Neural cell (in vitro differentiated cells): ENCODE results near the gene CRTAC1. TPM values are rescaled to one million over a fixed set of nuclear protein-coding genes. Genes with fewer than 3 reads are reported as not detected.

Experiments
- H2AFZ ChIP-seq: fragments of 200-600, 300-800 bp; sonication (generic), shearing (Covaris generic); 2 replicates; pipeline ENCODE4 v1.6.0; 2014; ENCODE audit warnings: low read depth, mild to moderate bottlenecking, antibody characterized with exemption, low read length, moderate library complexity
- H3F3A ChIP-seq: fragments of 200-600 bp; shearing (Covaris generic); 2 replicates; pipeline ENCODE4 v1.6.1; 2016; ENCODE audit warnings: mild to moderate bottlenecking, moderate library complexity, mixed read lengths, antibody characterized with exemption, low read length; ENCODE audit not compliant: insufficient read depth, poor library complexity, severe bottlenecking
- H3K27ac ChIP-seq: fragments of 200-600, 300-800 bp; sonication (generic), shearing (Covaris generic); 2 replicates; pipeline ENCODE4 v1.5.1; 2014; ENCODE audit warnings: mild to moderate bottlenecking, low read length, moderate library complexity
- H3K27me3 ChIP-seq: fragments of 300-800, 200-600 bp; sonication (generic), shearing (Covaris generic); 2 replicates; pipeline ENCODE4 v1.6.0; 2014; ENCODE audit warnings: mild to moderate bottlenecking, low read depth, low read length, moderate library complexity; ENCODE audit not compliant: insufficient read depth
- H3K36me3 ChIP-seq: fragments of 300-800, 200-600 bp; sonication (generic), shearing (Covaris generic); 2 replicates; pipeline ENCODE4 v1.5.1; 2014; ENCODE audit warnings: mild to moderate bottlenecking, antibody characterized with exemption, low read length, moderate library complexity; ENCODE audit not compliant: insufficient read depth
- H3K4me2 ChIP-seq: fragments of 300-800, 200-600 bp; sonication (generic), shearing (Covaris generic); 2 replicates; pipeline ENCODE4 v1.6.0; 2014; ENCODE audit warnings: mild to moderate bottlenecking, low read length
- H3K4me3 ChIP-seq: fragments of 300-800, 200-600 bp; sonication (generic), shearing (Covaris generic); 2 replicates; pipeline ENCODE4 v1.5.1; 2014; ENCODE audit warnings: mild to moderate bottlenecking, low read length, moderate library complexity
- H3K79me2 ChIP-seq: fragments of 200-600 bp; shearing (Covaris generic); replicated peaks from 2 replicates; pipeline ENCODE4 v1.6.0; 2014; ENCODE audit warnings: mild to moderate bottlenecking, low read length, moderate library complexity; ENCODE audit not compliant: insufficient read depth
- H3K9ac ChIP-seq: fragments of 300-800, 200-600 bp; sonication (generic), shearing (Covaris generic); 2 replicates; pipeline ENCODE4 v1.6.1; 2016; ENCODE audit warnings: mild to moderate bottlenecking, low read length, mixed read lengths
- H3K9me2 ChIP-seq: fragments of 200-600 bp; shearing (Covaris generic); 2 replicates; pipeline ENCODE4 v1.6.1; 2016; ENCODE audit warnings: mild to moderate bottlenecking, low read length, mixed read lengths; ENCODE audit not compliant: insufficient read depth
- H3K9me3 ChIP-seq: fragments of 200-600, 300-800 bp; sonication (generic), shearing (Covaris generic); 2 replicates; pipeline ENCODE4 v1.6.1; 2016; ENCODE audit warnings: mild to moderate bottlenecking, mixed run types, low read length, moderate library complexity, mixed read lengths
- H4K20me1 ChIP-seq: fragments of 200-600 bp; shearing (Covaris generic); 2 replicates; pipeline ENCODE4 v1.6.1; 2016; ENCODE audit warnings: mild to moderate bottlenecking, mixed run types; ENCODE audit not compliant: insufficient read depth
- EP300 ChIP-seq: fragments of 450-650 bp; conservative IDR thresholded peaks from 2 replicates; pipeline ENCODE4 v1.6.1; 2014; ENCODE audit warnings: antibody characterized with exemption, mild to moderate bottlenecking, moderate library complexity; ENCODE audit not compliant: poor library complexity, severe bottlenecking
- EZH2 ChIP-seq: fragments of 200-600, 300-800 bp; shearing (Covaris generic), sonication (generic); IDR thresholded peaks from 2 replicates; pipeline ENCODE4 v1.6.1; 2014; ENCODE audit warnings: antibody characterized with exemption, low read length, borderline replicate concordance, mild to moderate bottlenecking; ENCODE audit not compliant: insufficient read depth, poor library complexity, severe bottlenecking
- MXI1 ChIP-seq: fragments of 450-650 bp; conservative IDR thresholded peaks from 2 replicates; pipeline ENCODE4 v1.6.1; 2014; ENCODE audit warnings: antibody characterized with exemption, mild to moderate bottlenecking; ENCODE audit not compliant: poor library complexity, severe bottlenecking
- POLR2AphosphoS5 ChIP-seq: IDR thresholded peaks from 2 replicates; pipeline ENCODE4 v1.6.1; 2012
- RAD21 ChIP-seq: fragments of 450-650 bp; conservative IDR thresholded peaks from 2 replicates; pipeline ENCODE4 v1.6.1; 2014; ENCODE audit warnings: antibody characterized with exemption, mild to moderate bottlenecking, moderate library complexity
- REST ChIP-seq: IDR thresholded peaks from 2 replicates; pipeline ENCODE4 v1.6.1; 2012; ENCODE audit warnings: borderline replicate concordance
- SMC3 ChIP-seq: fragments of 450-650 bp; conservative IDR thresholded peaks from 2 replicates; pipeline ENCODE4 v1.6.1; 2014; ENCODE audit warnings: antibody characterized with exemption, mild to moderate bottlenecking, moderate library complexity; ENCODE audit not compliant: poor library complexity
- TAF1 ChIP-seq: IDR thresholded peaks from 2 replicates; pipeline ENCODE4 v1.6.1; 2012; ENCODE audit warnings: low read depth
- polyA plus RNA-seq: library from polyadenylated mRNA; depleted of rRNA; stranded (reverse); fragments of >200 nt; gene quantifications from 2 replicates; pipeline ENCODE4 v1.2.3, GENCODE V29; 2014
- TF ChIP-seq, protein P1 (sequence below): fragments of 450-650 bp; IDR thresholded peaks from 2 replicates; pipeline ENCODE4 v1.5.1; 2014; ENCODE audit warnings: antibody characterized with exemption, mild to moderate bottlenecking, moderate library complexity; ENCODE audit not compliant: poor library complexity, severe bottlenecking

The CRTAC1 gene
- polyA plus RNA-seq, 1 donor from 2014 or later = 1.1 TPM

DNA sequence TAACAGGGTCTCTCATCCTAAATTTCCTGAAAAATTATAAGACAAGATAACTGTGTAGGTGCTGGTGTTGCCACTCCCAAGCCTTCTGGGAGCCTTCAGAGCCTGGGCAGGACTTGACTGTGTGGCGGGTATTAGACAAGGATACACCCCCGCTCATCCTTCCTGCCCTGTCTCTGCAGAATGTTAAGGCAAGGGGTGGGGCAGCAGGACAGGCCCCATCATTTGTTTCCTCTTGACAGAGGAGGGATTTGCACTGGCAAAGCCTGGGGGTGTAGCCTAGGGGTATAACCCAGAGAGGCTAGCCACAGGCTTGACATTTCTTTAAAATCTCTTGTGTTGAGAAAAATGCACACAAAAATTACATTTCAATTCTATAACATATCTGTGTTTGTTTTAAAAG is 117.2 kb downstream of the CRTAC1 start:
- no peaks in the 10 kb centered on the region for H3K36me3 ChIP-seq
- no peak overlapping the region for H3K27ac ChIP-seq
- H3K79me2 ChIP-seq = no peaks in the 10 kb centered on the region
- no peaks in the 10 kb centered on the region for H4K20me1 ChIP-seq
- no peak overlapping the region for H2AFZ ChIP-seq
- TF ChIP-seq SMC3 (no peak), EZH2 (no peak), MXI1 (no peak), POLR2AphosphoS5 (no peak)
- H3K9me3 ChIP-seq = no peaks in the 10 kb centered on the region
- H3K4me3 ChIP-seq = no peak overlapping the region
- no peak overlapping the region for H3K4me2 ChIP-seq
- no peaks in the 10 kb centered on the region for H3K27me3 ChIP-seq
- no peak overlapping the region for H3K9ac ChIP-seq
- H3F3A ChIP-seq = no peaks in the 10 kb centered on the region
- H3K9me2 ChIP-seq = no peaks in the 10 kb centered on the region

DNA sequence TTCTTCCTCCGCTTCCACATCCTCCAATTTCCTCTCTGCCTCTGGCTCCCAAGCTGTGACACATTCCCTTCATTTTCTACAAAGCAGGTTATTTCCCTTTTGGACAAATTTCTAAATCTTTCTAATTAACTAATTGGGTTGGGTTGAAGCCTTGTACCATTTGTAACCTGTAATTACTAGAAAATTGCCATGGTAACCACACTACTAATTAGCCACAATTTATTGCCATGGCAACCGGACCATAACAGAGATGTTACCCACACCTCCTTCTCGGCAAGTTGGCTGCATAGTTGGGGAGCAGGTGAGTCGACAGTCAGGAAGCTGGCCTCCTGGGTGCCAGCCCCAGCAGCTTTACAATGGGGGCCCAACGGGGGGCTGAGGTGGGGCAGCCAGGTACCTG is 119.2 kb downstream of the CRTAC1 start:
- no peaks in the 10 kb centered on the region for H3K9me2 ChIP-seq
- no peak overlapping the region for H3K4me3 ChIP-seq

More for the DNA sequence above, 119.2 kb downstream of the CRTAC1 start:
- H3K27ac ChIP-seq = no peak overlapping the region
- H2AFZ ChIP-seq = no peak overlapping the region
- no peaks in the 10 kb centered on the region for H4K20me1 ChIP-seq
- H3K36me3 ChIP-seq = no peaks in the 10 kb centered on the region
- TF ChIP-seq EP300 (no peak), RAD21 (no peak), TAF1 (no peak), EZH2 (no peak), REST (no peak), POLR2AphosphoS5 (no peak), MXI1 (no peak), SMC3 (no peak)
- TF ChIP-seq, protein P1, sequence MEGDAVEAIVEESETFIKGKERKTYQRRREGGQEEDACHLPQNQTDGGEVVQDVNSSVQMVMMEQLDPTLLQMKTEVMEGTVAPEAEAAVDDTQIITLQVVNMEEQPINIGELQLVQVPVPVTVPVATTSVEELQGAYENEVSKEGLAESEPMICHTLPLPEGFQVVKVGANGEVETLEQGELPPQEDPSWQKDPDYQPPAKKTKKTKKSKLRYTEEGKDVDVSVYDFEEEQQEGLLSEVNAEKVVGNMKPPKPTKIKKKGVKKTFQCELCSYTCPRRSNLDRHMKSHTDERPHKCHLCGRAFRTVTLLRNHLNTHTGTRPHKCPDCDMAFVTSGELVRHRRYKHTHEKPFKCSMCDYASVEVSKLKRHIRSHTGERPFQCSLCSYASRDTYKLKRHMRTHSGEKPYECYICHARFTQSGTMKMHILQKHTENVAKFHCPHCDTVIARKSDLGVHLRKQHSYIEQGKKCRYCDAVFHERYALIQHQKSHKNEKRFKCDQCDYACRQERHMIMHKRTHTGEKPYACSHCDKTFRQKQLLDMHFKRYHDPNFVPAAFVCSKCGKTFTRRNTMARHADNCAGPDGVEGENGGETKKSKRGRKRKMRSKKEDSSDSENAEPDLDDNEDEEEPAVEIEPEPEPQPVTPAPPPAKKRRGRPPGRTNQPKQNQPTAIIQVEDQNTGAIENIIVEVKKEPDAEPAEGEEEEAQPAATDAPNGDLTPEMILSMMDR = no peak
- H3K4me2 ChIP-seq = no peak overlapping the region
- H3K79me2 ChIP-seq = no peaks in the 10 kb centered on the region
- no peaks in the 10 kb centered on the region for H3F3A ChIP-seq
- H3K9ac ChIP-seq = no peak overlapping the region
- no peaks in the 10 kb centered on the region for H3K9me3 ChIP-seq
- no peaks in the 10 kb centered on the region for H3K27me3 ChIP-seq
